Ureter (tissue), 1 donor: ENCODE measurements around the gene ITPK1. TPM values are rescaled to one million over a fixed set of nuclear protein-coding genes. Genes with fewer than 3 reads are reported as not detected.
A peak's percentile ranks its signal among the peaks of the same experiment; 100 is the strongest.

Experiments
- DNase-seq: peaks from one replicate; pipeline ENCODE4 v3.0.0-alpha.2; 2020; ENCODE audit warnings: low spot score
- total RNA-seq: library from RNA; stranded (reverse); gene quantifications from one replicate; pipeline ENCODE4 v1.2.4, GENCODE V29; 2023
- donor health status: DM: yes; HTN: yes; CAD: no.

The ITPK1 gene
- total RNA-seq, 1 donor from 2014 or later: 70.4 TPM

- DNase-seq: no peak
Measured at GRCh38 chr14:93010522-93011140, 105.1 kb downstream of the ITPK1 start.

GRCh38 chr14:93010130-93010499 lies 105.6 kb downstream of the ITPK1 start:
- no peak for DNase-seq

DNA sequence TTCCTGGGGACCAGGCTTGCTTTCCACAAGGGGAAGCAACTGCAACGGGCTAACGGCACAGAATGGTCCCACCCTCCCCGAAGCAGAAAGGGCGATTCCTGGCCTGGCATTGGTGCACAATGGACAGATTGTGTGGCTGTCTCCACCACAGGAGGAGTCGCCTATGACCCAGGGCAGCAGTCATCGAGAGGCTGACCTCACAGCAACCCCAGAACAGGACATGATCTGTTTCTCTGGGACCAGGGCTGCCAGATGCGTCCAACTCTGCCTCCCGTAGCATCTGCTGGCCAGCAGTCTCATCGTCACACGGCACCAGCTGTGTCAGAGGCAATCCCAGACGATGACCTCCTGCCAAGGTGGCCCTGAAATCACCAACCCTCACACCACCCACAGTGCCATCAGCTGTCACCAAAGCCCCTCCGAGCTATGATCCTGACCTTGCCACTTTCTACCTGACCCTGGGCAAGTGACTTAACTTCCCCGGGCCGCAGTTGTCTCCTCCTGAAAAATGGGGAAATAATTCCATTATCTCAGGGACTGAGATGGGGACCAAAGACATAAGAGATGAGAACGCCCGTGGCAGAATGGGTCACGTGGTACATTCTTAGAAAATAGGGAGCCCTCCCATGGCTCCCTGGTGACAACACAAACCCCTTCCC lies 106.1 kb downstream of the ITPK1 start:
- no peak for DNase-seq

GRCh38 chr14:93008381-93008780 lies 107.3 kb downstream of the ITPK1 start:
- DNase-seq: no peak

- peak; percentile 65 for DNase-seq
Measured at GRCh38 chr14:93007225-93007997, 108.3 kb downstream of the ITPK1 start.

DNA sequence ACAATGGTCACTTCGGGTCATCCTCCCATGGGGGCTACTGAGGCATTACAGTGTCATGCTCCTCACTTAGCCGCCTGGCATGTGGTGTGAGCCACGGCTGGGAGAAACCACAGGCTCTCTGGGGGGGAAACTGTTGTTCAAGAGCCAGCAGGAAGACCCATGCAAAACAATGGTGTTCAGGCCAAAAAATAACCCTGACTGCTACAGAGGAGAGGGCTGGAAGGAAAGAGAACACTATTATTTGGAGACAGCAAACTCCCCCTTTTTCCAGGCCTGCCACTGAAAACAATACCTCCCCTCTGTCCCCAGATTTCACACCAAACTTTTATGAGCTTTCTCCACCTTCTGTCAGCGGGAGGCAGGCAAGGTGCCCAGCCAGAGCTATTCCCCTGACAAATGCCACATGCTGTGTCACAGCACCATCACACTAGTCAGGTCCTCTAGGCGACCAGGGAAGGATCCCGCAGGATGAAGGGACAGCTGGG lies 109.1 kb downstream of the ITPK1 start:
- DNase-seq: no peak

GRCh38 chr14:93005838-93006237 lies 109.9 kb downstream of the ITPK1 start:
- DNase-seq: no peak

- DNase-seq: no peak
Measured at GRCh38 chr14:93005135-93005813, 110.5 kb downstream of the ITPK1 start.

GRCh38 chr14:93004699-93005082 lies 111.0 kb downstream of the ITPK1 start:
- no peak for DNase-seq

DNA sequence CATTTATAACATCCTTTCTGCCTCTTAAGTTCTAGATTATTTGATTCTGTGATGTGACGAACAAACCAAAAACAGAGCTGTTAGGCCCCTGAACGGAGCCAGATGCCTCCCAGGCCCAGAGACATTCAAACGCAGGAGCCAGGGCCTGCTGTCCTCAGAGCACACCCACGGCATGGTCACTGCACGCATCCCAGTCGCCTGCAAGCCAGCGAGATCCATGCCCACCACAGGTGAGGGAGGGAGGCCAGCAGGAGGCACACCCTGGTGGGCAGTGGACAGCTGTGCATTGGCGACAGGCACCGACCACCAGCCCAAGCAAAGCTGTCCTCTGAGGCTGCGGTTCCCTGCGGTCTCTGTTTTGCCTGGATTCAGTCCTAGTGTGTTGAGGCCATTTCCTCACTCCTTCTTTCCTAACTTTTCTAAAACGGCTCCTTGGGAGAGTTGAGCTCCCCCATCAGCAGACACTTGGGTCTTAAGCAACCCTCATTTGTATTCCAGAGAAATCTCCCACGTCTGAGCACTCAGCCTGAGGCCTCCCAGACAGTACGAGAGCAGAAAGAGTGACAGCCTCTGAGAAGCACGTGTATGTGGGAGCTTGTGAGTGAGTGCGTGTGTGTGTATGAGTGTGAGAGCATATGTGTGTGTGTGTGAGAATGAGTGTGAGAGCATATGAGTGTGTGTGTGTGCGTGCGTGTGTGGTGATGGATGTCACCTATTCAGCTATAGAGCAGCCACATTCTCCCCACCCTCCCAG lies 111.6 kb downstream of the ITPK1 start:
- no peak for DNase-seq

DNA sequence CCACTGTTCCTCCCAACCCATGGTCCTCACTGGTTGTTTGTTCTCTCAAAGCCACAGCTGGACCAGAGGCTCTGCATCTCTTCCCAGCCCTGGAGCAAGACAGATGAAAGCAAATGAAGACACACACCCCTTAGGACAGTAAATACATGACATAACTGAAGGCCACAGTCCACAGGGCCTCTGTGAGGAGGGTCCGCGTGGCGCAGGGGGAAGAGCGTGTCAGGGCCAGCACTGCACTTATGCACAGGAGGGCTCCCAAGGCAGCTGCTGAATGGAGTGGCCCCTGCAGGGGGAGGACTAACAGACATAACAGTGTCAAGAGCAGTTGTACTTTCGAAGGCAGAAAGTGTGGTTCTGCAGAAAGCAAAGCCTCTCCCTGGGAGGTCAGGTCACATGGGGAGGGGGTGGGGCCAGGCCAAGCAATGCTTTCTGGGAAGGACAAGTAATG lies 112.8 kb downstream of the ITPK1 start:
- DNase-seq: no peak

DNA sequence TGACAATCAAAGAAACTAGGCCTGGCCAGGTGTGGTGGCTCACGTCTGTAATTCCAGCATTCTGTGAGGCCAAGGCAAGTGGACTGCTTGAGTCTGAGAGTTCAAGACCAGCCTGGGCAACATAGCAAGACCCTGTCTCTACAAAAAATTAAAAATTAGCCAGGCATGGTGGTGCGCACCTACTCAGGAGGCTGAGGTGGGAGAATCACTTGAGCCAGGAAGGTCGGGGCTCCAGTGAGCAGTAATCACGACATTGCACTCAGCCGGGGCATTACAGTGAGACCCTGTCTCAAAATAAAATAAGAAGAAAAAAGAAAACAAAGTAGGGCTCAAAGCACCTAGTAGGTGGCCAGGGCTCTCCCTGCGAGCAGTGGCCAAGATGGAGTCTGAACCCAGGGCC lies 113.7 kb downstream of the ITPK1 start:
- DNase-seq: no peak

GRCh38 chr14:92998946-92999345 lies 116.8 kb downstream of the ITPK1 start:
- no peak for DNase-seq

DNA sequence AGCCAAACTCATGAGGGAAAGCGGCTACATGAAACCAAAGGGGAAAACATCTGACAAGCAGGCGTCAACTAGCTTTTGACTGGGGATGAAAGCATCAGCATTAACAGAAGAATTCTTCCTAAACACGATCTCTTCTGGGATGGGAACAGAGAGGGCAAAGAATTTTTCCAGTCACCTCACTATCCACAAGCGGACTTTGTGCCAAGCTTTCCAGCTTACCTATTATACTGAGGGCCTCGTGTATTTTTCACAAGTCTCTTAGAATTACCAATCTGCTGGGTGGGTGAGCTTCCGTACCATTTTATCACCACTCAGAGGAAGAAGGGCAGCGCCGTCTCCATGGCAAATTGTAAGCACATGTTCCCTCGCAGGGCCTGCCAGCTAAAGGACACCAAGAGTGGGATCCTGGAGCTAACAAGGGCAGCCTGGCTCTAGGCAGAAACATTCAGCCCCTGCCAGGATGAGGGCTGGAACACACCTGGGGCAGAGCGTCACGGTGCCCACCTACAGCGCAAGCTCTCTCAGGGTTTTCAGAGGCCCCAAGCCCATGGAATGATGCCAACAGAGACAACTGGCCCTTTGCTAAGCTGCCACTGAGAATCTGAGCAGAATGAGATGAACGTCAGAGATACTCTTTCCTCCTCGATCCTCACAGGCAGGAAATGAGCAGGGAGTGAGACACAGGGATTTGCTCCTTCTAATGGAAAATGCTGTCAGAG lies 118.2 kb downstream of the ITPK1 start:
- no peak for DNase-seq

GRCh38 chr14:92995620-92996019 lies 120.1 kb downstream of the ITPK1 start:
- DNase-seq: no peak

GRCh38 chr14:92994942-92995341 lies 120.8 kb downstream of the ITPK1 start:
- no peak for DNase-seq

GRCh38 chr14:92994131-92994676 lies 121.5 kb downstream of the ITPK1 start:
- DNase-seq: no peak

DNA sequence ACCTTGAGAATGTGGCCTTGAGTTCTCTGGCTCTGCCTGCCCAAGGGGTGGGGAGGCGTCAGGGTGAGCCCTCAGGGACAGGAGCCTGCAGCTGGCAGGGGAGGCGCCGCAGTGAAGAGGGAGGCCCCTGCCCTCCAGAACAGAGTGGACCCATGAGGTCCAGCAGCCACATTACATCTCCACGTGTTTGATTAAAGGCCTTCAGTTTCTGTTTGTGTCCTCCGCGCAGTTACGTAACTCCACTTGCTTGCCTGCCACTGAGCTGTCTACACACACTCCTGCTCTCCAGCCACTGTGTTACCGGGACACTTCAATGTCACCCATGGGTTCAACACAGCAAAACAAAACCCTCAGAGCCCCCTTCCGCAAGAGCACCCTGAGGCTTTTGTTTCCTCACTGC lies 122.4 kb downstream of the ITPK1 start:
- DNase-seq: no peak

DNA sequence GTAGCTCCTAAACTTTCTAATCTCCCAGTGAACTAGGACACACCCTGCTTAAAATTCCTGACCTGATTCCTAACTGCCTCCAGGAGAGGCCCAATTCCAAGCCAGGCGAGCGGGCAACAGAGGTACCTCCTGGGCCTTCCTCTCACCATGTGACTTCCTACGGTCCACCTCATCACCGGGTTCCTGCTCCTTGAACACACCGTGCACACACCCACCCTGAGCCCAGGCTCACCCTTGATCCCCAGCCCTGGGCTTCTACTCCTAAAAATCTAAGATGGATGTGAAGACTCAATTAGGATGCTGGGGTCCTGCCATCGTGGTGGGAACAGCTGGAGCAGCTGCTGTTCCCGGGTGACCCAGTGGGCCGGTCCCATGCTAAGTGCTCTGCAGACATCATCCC lies 124.2 kb downstream of the ITPK1 start:
- no peak for DNase-seq
